Activated T-cell treated with anti-CD3 and anti-CD28 coated beads, Interleukin-2, amount 50 U/mL, for 24 hours (primary cell): ENCODE results near the gene IFNA10.
"Not testable (repeated sequence)": the region's sequence is repeated elsewhere in the genome, so short reads cannot be mapped to it uniquely, and the experiment has no call there.

ENCODE experiments used
- DNase-seq: peaks from one replicate; pipeline ENCODE4 v3.0.0-alpha.2; 2020
- H3K27ac Mint-ChIP-seq: 2 replicates; pipeline ENCODE4 v1.8.0; 2020; ENCODE audit warnings: mild to moderate bottlenecking, mixed read lengths
- H3K27me3 Mint-ChIP-seq: 2 replicates; pipeline ENCODE4 v1.8.0; 2020; ENCODE audit warnings: mixed read lengths
- H3K36me3 Mint-ChIP-seq: 2 replicates; pipeline ENCODE4 v1.8.0; 2020; ENCODE audit warnings: low read depth, mixed read lengths
- H3K4me1 Mint-ChIP-seq: 2 replicates; pipeline ENCODE4 v1.8.0; 2020; ENCODE audit warnings: low read depth, mixed read lengths
- H3K4me3 Mint-ChIP-seq: 2 replicates; pipeline ENCODE4 v1.8.0; 2020; ENCODE audit warnings: mild to moderate bottlenecking, moderate library complexity, mixed read lengths
- H3K9me3 Mint-ChIP-seq: 2 replicates; pipeline ENCODE4 v1.8.0; 2020; ENCODE audit warnings: mixed read lengths

IFNA10 gene

GRCh38 chr9:21207043-21207442, at the start of gene IFNA10:
TSS of gene IFNA10 (minus strand) at chr9:21207143. CDS start at chr9:21207097, 46 bp downstream.
- H3K4me3 Mint-ChIP-seq, H3K27ac Mint-ChIP-seq, DNase-seq, H3K4me1 Mint-ChIP-seq, H3K9me3 Mint-ChIP-seq, H3K36me3 Mint-ChIP-seq: not testable (repeated sequence)
- H3K27me3 Mint-ChIP-seq = peaks cover 26% of the 10 kb centered on the region

DNA sequence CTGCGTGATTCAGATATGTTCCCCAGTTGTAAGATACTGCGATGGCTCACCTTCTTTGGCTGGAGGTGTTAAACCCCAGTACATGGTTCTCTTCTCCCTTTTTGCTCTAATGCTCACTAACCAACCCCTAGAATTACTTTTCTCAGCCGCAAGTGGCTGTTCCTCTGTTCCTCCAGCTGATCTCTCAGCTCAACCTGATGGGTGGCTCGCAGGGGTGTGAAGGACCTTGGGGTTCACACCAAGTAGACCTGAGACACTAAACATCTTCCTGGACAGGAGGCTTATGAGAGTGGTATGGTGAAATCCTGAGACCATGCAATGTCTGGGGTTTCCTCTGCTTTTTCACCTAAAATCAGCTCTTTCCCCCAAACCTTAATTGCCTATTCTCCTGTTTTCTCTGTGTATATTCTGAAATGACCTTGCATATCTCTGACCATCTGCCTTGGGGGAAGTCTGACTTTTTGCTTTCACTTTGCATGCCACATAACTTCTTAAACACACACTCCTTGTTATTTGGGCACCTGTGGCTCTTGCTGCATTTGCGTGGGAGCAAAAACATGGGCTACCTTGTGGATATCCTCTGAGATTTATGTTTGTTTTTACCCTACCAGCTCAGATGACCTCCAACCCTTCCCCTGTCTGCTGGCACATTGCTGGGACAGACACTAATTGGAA, 48.7 kb upstream of the IFNA10 start:
- Mint-ChIP-seq H3K36me3 (no peaks in the 10 kb centered on the region), H3K4me3 (no peak overlapping the region), H3K27ac (no peak overlapping the region), H3K9me3 (no peaks in the 10 kb centered on the region), H3K4me1 (peaks cover 4% of the 10 kb centered on the region), H3K27me3 (peaks cover 5% of the 10 kb centered on the region)
- DNase-seq = no peak

GRCh38 chr9:21252721-21253547, 46.0 kb upstream of the IFNA10 start:
- Mint-ChIP-seq H3K4me3 (no peak overlapping the region), H3K36me3 (no peaks in the 10 kb centered on the region), H3K4me1 (peaks cover 4% of the 10 kb centered on the region), H3K9me3 (no peaks in the 10 kb centered on the region), H3K27ac (no peak overlapping the region), H3K27me3 (peaks cover 8% of the 10 kb centered on the region)
- DNase-seq = no peak

- DNase-seq = no peak
- Mint-ChIP-seq H3K27me3 (peaks cover 8% of the 10 kb centered on the region), H3K4me3 (no peak overlapping the region), H3K36me3 (no peaks in the 10 kb centered on the region), H3K4me1 (peaks cover 4% of the 10 kb centered on the region), H3K27ac (no peak overlapping the region), H3K9me3 (no peaks in the 10 kb centered on the region)
Observed at GRCh38 chr9:21251638-21252037, 44.7 kb upstream of the IFNA10 start.

- no peaks in the 10 kb centered on the region for H3K9me3 Mint-ChIP-seq
- no peaks in the 10 kb centered on the region for H3K36me3 Mint-ChIP-seq
- H3K27ac Mint-ChIP-seq = no peak overlapping the region
- peaks cover 8% of the 10 kb centered on the region for H3K27me3 Mint-ChIP-seq
- DNase-seq = no peak
- H3K4me1 Mint-ChIP-seq = peaks cover 4% of the 10 kb centered on the region
- H3K4me3 Mint-ChIP-seq = no peak overlapping the region
Observed at GRCh38 chr9:21251190-21251589, 44.2 kb upstream of the IFNA10 start.

DNA sequence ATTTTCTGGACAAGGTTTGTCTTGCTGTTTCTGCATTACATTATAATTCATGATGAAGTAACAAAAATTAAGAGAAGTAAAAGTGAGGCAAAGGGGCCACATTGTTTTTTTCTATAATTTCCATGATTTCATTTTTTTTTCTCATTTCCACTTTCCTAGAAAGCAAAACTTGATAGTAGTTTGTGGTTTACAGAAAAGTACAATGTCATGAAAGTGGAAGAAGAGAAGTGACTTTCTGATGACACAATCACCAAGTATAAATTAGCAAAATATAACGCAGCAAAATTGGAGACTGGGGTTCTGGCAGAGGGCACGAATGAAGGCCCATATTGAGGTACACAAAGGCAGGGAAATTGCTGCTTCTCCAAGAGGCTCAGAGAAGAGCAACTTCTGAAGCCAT, 37.9 kb upstream of the IFNA10 start:
- Mint-ChIP-seq H3K4me1 (peaks cover 3% of the 10 kb centered on the region), H3K4me3 (no peak overlapping the region), H3K27me3 (peaks cover 13% of the 10 kb centered on the region), H3K36me3 (no peaks in the 10 kb centered on the region), H3K27ac (no peak overlapping the region), H3K9me3 (no peaks in the 10 kb centered on the region)
- no peak for DNase-seq

GRCh38 chr9:21239911-21240310, 33.0 kb upstream of the IFNA10 start, which contains the start of gene IFNA14:
TSS of gene IFNA14 (minus strand) at chr9:21240005. CDS start at chr9:21239935, 70 bp downstream.
- Mint-ChIP-seq H3K9me3 (no peaks in the 10 kb centered on the region), H3K36me3 (no peaks in the 10 kb centered on the region), H3K27me3 (peaks cover 7% of the 10 kb centered on the region), H3K4me3 (no peak within 1 kb of the TSS), H3K4me1 (peaks cover 13% of the 10 kb centered on the region), H3K27ac (no peak within 1 kb of the TSS)
- no peak for DNase-seq

DNA sequence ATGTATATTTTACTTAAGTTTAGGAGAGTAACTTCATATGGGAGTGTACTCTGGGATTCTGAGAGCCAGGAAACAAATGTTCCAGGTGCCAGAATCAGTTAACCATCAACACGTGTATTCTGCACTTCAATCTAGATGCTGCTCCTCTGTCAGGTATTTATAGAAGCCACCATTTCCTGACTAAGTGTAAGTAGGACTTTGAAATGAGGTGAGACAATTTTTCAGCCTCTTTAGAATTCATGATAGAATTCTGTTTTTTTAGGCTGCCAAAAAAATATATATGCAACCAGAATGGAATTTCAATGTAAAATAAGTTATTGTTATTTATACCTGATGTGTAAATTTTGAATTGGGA, 29.4 kb upstream of the IFNA10 start:
- H3K27ac Mint-ChIP-seq, H3K36me3 Mint-ChIP-seq, H3K27me3 Mint-ChIP-seq, H3K9me3 Mint-ChIP-seq, H3K4me3 Mint-ChIP-seq, DNase-seq, H3K4me1 Mint-ChIP-seq: not testable (repeated sequence)

DNA sequence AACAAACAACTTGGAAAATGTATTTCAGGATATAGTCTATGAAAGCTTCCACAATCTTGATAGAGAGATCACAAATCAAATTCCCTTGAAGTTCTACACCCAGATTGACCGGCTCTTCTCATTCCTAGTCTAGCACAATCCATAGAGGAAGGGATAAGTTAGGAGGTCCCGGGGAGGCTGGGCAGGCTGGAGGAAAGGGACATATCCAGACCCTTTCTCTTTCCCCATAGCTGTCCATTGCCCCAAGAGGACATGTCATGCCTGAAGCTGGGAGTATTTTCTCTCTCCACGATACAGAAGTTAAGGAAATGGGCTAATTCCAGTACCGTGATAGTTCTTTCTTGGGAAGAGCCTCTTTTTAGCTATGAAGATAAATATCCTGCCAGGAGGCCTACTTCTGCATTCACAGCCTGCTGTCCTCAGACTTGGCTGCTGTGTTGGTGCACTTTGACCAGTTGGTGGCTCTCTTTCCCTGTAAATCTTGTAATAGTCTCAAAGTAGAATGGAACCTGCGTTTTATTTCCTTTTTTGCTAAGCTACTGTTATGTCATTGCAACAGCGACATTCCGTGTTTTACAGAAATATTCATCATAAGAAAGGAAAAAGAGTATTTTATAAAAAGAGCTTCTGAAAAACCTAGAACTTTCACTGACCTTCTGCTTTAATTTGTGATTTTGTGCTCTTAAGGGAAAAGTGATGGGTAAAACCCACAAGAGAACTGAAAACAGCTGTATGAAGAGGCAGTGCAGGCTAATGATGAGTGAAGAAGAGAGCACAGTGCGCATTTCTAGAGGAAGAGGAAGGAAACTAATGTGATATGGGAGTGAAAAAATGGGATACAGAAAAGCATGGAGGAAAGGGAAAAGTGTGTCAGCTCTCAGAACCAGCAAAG, 28.8 kb upstream of the IFNA10 start:
- H3K4me1 Mint-ChIP-seq, H3K9me3 Mint-ChIP-seq, H3K36me3 Mint-ChIP-seq, H3K27ac Mint-ChIP-seq, H3K27me3 Mint-ChIP-seq, H3K4me3 Mint-ChIP-seq: not testable (repeated sequence)
- peak; percentile 29 for DNase-seq

GRCh38 chr9:21234153-21234687, 27.3 kb upstream of the IFNA10 start:
- no peak overlapping the region for H3K27ac Mint-ChIP-seq
- no peak overlapping the region for H3K4me3 Mint-ChIP-seq
- H3K4me1 Mint-ChIP-seq = peaks cover 10% of the 10 kb centered on the region
- no peak for DNase-seq
- H3K9me3 Mint-ChIP-seq = no peaks in the 10 kb centered on the region
- H3K36me3 Mint-ChIP-seq = no peaks in the 10 kb centered on the region
- H3K27me3 Mint-ChIP-seq = no peaks in the 10 kb centered on the region

DNA sequence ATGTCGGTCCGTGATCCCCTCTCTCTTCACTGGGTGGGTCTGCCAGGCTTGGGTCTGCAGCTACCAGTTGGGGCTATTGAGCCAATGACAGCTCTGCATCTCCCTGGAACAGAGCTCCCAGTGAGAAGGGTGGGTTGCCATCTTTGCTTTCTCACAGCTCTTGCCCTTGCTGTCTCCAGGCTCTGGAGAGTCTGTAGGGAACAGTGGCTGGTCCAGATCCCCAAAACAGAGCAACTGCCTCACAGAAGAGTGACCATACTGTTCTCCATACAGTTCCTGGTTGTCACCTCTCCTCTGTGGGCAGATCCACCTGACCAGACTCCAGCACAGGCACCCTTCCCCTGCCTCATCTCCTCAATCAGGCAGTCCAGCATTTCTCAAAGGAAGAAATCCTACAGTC, 26.3 kb upstream of the IFNA10 start:
- no peak overlapping the region for H3K4me3 Mint-ChIP-seq
- peaks cover 10% of the 10 kb centered on the region for H3K4me1 Mint-ChIP-seq
- no peaks in the 10 kb centered on the region for H3K36me3 Mint-ChIP-seq
- H3K9me3 Mint-ChIP-seq = no peaks in the 10 kb centered on the region
- H3K27ac Mint-ChIP-seq = no peak overlapping the region
- DNase-seq = no peak
- no peaks in the 10 kb centered on the region for H3K27me3 Mint-ChIP-seq

- Mint-ChIP-seq H3K4me3 (no peak within 1 kb of the TSS), H3K9me3 (no peaks in the 10 kb centered on the region), H3K27me3 (peaks cover 3% of the 10 kb centered on the region), H3K4me1 (no peaks in the 10 kb centered on the region), H3K27ac (no peak within 1 kb of the TSS), H3K36me3 (no peaks in the 10 kb centered on the region)
- no peak for DNase-seq
Observed at GRCh38 chr9:21228122-21228521, 21.2 kb upstream of the IFNA10 start, which contains the start of gene IFNA17. TSS of gene IFNA17 (minus strand) at chr9:21228222. CDS start at chr9:21228173, 49 bp downstream.

DNA sequence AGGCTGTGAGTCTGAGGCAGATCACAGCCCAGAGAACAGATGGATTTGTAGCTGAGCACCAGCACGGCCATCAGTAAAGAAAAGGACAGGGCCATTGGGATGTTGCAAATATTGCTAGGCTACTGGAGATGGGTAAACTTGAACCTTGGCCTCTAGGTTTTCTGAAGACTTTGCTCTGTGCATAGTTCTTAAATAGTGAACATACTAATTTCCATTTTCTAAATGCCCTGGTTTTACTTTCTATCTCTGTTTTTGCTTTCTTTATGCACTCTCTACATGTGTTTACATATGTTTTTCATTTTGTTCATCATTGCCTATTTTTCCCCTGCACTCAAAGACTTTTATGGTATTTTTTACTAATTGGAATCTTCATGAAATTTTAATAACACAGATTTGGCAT, 10.3 kb upstream of the IFNA10 start, which contains the start of gene IFNA16:
IFNA16 (minus strand) TSS at position 101 of the 400 bp plus-strand sequence; CDS start at position 95, 6 bp downstream.
- H3K27me3 Mint-ChIP-seq = peaks cover 46% of the 10 kb centered on the region
- H3K36me3 Mint-ChIP-seq, DNase-seq, H3K9me3 Mint-ChIP-seq, H3K4me3 Mint-ChIP-seq, H3K4me1 Mint-ChIP-seq, H3K27ac Mint-ChIP-seq: not testable (repeated sequence)
